GM21576 (cell line): ENCODE results near the gene TSPAN13.

Source experiments
- ATAC-seq: cut with Tn5 transposase; IDR thresholded peaks from one replicate; pipeline ENCODE4 v1.9.1; 2021; ENCODE audit warnings: mild to moderate bottlenecking, moderate library complexity; ENCODE audit not compliant: unreplicated experiment

TSPAN13 gene

DNA sequence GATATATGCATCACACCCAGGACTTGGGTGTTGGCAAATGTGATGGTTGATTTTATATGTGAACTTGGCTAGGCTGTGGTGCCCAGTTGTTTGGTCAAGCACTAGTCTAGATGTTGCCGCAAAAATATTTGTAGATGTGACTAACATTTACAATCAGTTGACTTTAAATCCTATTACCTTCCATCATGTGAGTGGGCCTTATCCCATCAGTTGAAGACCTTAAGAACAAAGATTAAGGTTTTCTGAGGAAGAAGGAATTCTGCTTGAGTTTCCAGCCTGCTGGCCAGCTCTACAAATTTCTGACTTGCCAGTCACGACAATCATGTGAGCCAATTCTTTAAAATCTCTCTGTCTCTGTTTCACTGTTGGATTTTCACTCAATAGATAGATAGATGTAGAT lies 20.3 kb downstream of the TSPAN13 start:
- ATAC-seq, result no peak

DNA sequence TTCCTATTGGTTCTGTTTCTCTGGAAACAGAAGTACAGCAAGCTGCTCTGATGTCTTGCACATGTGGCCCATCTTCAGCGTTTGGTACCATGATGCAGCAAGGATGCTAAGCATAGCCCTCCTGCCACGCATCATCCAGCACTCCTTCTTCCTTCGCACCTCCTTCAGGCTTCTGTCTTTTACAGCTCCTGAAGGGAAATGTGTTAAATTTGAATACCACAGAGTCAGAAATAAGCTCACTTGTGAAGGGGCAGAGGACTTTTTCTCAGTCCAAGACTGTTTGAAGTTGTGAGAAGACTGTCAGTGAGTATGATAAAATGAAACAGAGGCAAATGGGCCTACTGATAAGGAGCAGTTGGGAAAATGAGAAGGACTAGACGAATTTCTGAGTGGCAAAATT lies 20.7 kb downstream of the TSPAN13 start:
- no peak for ATAC-seq

DNA sequence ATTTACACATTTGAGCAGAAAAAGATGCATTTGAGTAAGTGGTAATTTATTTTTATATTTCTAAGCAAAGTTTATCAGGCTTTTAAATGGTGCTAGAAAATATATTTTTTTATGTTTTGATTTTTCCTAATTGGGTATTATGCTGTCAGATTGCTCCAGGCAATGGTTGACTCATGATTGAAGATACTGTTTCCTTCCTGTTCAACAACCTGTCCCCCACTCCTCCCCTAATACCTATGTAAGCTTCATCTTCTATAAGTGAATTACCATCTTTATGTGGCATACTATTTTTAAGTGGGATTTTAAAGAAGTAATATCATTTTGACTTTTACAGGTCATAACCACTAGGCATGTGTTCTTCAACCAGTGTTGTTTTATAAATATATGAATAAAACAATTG lies 21.4 kb downstream of the TSPAN13 start:
- no peak for ATAC-seq

DNA sequence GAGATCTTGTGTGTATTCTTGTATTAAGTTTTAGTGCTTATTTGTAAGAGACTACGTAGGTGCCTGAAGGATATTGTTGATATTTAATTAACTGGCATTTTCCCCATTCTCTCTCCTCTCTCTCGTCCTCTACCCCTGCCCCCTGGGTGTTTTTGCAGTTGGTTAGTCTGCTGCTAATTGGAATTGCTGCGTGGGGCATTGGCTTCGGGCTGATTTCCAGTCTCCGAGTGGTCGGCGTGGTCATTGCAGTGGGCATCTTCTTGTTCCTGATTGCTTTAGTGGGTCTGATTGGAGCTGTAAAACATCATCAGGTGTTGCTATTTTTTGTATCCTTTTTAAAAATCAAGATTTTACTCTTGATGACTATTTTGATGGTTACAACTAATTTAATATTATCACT lies 22.5 kb downstream of the TSPAN13 start:
- no peak for ATAC-seq

DNA sequence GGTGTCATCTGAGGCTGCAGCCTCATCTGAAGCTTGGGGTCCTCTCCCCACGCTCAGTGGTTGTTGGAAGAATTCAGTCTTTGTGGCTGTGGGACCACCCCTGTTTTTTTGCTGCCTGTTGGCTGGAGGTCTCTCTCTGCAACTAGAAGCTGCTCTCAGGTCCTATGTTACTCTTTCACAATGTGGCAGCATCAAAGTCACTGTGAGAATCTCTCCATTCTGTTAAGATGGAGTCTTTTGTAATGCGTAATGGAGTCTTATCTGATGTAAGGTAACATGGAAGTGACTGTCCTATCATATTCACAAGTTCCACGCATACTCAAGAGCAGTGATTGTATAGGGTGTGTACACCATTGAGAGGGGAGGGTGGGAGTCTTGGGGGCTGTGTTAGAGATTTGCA lies 24.9 kb downstream of the TSPAN13 start:
- ATAC-seq, result no peak

DNA sequence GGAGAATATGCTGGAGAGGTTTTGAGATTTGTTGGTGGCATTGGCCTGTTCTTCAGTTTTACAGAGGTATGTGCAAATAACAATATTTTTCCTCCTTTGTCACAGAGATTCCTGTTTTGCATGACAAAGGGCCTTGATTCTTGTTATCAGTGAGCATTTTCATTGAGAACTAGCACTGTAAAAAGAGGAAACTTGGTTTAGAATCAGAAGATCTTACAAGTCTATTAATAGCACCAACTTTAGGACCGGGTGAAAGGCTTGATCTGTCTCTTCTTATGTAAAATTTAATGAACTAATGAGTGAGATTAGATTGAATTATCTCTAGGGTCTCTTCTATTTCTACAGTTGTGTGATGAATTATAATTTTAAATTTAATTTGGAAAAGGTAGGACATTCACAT lies 25.5 kb downstream of the TSPAN13 start:
- no peak for ATAC-seq

DNA sequence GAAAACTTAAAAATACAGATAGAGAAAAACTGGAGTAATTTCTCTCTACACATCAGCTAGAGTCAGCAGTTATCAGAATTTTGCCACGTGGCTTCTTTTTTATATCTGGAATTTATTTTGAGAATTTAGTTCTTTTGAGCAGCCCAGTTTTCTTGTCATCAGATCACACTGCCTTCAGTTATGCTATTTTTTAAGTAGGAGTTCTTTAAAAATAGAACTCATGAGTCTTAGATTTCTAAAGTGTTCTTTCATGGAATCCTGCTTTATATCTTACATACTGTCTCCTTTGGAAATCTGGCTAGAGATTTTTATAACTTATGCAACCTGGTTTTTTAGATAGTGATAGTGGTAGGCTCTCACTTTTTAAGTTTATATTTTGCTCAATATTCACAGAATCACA lies 27.0 kb downstream of the TSPAN13 start:
- no peak for ATAC-seq

DNA sequence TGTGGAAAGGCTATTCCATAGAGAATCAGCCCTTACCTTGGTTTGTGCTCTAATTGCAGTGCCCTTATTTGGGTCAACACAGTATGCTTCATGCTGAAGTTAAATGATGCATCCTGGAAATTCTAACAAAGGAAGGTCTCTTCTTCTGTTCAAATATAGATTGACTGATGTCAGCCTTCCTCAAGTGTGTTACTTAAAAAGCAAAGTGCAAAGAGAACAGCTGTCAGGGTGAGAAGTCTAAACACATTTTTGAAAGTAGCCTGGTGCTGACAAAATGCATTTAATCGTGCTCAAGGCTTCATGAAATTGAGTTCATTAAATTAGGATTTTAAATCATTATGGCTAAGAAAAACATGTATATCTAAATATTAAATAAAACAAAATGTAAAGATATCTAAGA lies 31.8 kb downstream of the TSPAN13 start:
- ATAC-seq, result no peak

DNA sequence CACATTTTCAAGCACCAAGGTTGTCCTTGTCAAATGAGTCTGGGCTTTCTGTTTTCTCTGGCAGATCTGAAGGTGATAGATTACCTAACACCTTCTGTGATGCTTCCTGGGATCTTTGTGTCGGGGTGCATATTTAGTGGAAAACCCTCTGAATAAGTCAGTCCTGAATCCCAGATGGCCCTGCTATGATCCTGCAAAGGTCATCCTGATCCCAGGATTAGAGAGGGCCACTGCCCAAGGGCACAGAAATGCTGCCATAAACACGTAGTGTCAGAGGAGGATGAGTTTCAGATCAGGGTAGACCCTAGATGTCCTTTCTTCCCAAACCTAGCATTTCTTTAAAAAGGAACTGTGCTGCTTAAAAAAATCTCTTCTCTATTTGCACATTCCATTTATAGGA lies 32.3 kb downstream of the TSPAN13 start:
- no peak for ATAC-seq

DNA sequence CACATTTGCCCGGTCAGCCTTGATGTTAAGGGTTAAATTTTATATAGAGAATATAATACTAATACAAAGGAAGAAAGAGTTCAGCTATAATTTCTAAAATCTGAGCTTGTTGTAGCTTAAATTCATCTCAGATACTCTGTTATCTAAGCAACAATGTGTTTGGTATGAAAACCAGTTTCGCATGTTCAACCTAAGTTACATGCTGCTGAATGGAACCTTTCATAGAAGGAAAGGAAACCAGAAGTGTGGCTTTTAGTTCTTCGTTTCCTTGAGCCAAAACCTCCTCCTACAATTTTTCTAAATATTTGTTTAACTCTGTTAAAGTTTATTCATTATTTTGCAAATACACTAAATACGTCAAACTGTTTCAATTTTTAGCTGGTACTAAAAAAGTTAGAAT lies 32.7 kb downstream of the TSPAN13 start:
- no peak for ATAC-seq

DNA sequence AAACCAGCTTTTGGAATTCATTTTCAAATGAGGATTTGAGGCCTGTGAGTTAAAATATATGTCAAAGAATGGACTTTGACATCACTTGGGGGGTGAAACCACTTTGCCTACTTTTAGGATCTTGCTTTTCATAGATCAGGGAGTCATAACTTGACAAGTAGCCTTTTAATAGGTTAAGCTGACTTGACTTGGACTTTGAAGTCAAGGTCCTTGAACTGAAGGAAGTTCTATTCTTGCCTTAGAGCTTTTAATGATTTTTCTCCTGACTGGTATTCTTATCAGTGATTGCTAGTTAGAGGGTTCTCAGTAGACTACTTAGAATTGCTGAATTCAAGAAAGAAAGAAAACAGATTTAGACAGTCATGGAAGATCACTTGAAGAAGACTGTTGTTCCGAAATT lies 33.6 kb downstream of the TSPAN13 start:
- no peak for ATAC-seq

DNA sequence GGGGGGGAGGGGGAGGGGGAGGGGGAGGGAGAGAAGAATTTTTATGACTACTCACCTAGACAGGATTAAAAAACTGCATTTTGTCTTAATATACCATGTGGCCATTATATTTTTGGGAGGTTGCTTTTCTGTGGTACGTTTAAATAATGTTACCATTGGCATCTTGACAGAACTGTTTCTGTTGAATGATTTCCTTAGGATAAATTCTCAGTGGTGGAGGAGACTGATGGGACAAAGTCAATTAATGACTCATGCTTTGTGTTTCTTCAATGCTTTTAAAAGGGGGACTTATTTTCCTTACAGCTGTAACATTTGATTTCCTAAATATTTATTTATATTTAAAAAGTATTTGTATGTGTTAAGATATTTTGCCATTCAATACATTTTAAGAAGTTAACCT lies 37.5 kb downstream of the TSPAN13 start:
- no peak for ATAC-seq

DNA sequence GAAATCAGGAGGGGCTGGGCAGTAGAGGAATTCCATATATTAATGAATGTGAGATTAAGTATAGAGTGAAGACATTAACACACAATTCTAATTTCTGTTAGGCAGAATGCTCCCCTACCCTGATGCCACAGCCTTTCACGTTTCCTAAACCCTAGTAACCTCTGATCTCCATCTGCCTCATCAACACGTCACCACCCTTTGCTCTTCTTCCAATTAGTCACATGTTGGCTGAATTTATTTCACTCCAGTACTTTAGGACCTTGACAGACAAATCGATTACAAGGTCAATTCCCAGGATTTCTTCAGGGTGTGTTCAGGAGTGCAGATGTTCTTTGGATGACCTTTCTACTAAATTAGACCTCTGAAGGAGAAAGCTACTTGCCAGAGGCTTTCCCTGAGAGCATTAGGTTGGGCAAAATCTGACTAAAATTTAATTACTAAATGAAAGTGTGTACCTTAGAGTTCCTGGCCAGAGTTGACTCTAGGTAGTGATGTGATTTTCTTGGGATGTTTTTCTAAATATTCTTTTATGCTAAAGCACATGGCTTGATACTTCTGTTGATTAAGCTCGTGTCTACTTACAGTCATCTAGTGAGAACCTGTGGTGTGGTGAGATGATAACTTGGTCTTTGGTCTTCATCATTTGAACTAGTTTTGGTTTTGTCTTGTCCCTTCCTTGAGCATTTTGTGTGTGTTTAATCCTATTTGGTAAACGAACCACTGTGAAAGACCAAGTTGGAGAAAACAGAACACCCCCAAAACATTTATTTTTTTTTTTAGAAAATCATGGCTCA lies 38.5 kb downstream of the TSPAN13 start:
- ATAC-seq, result no peak

DNA sequence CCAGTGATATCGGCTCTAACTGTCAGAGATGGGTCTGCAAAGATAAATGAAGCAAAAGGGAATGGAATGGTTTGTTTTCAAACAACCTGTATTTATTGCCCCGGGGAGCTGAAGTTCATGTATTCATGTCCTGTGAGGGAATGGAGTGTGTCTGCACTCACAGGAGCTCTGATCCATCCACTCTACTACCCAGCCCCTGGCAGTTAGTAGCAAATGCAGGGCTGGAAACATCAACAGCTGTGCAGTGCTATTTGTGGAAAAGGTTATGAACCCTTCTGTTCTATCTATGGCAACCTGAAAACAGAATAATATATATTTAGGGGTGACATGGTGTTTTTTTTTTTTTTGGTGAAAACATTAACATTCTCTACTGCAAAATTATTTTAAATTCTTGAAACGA lies 41.4 kb downstream of the TSPAN13 start:
- no peak for ATAC-seq

DNA sequence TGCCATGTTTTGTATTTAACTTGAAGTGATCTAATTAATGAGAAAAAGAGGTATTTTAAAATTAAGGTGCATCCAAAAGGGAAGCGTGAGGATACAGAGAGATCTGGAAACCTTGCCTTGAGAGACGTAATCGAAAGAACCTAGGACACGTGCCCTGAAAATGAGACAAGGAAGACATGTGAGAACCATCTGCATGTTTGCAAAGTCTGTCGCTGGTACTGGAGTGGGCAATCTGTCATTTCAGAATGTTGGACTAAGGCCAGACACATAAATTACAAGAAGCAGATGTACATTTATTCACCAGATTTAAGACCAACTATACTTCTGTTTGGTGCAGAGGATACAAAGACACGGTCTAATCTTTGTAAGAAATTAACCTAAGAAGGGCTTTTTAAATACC lies 42.1 kb downstream of the TSPAN13 start:
- no peak for ATAC-seq

DNA sequence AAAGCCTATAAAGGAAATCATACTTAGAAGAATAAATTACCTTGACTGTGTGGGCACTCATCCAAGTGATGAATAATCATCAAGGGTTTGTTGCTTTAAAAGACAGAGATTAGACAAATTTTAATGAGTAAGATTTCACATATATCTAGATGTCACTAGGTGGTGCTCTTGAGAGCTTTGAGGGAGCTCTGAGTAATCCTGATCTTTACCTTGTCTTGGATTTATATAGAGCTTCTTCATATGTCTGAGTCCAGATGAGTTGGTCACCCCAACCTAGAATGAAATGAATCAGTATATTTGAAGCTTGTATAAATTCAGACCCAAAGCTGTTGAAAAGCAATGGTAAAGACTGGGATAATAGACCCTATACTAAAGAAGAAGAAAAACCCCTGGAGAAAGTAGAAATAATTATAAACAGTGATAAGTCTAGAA lies 47.6 kb downstream of the TSPAN13 start:
- peak; percentile 62 for ATAC-seq

DNA sequence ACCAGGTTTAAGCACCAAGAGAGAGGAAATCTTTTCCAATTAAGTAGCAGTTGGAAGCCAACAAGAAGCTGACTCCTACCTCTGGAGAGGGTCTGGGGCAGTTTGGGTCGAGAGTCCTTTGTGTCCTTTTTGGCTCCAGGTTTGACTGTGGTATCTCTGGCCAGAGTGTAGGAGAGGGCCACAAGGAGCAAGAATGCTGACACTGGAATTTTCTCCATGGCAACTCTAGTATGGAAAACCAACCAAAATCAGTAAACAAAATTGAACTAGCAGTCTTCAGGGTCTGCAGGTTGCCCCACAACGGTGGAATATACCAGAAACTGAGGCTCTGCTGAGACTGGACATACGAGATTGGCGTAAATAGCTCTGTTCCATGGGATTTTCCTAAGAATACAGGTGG lies 48.0 kb downstream of the TSPAN13 start:
- no peak for ATAC-seq

DNA sequence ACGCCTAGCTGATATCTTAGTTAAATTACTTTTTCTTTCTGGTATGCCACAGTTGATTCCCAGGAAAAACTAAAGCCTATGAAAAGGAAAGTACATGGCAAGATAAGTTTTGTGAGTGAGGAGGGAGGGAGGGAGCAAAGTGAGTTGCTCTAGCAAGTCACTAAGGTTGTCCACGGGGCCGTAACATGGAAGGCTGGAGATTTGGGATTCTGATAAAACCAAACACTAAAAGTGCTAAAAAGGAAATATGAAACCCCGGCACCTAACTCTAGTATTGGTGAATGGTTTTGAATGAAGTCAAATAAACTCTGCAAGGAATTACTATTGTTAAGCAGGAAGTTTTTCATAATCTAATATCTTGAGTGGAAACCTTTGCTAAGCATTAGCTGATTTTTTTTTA lies 49.6 kb downstream of the TSPAN13 start:
- no peak for ATAC-seq

DNA sequence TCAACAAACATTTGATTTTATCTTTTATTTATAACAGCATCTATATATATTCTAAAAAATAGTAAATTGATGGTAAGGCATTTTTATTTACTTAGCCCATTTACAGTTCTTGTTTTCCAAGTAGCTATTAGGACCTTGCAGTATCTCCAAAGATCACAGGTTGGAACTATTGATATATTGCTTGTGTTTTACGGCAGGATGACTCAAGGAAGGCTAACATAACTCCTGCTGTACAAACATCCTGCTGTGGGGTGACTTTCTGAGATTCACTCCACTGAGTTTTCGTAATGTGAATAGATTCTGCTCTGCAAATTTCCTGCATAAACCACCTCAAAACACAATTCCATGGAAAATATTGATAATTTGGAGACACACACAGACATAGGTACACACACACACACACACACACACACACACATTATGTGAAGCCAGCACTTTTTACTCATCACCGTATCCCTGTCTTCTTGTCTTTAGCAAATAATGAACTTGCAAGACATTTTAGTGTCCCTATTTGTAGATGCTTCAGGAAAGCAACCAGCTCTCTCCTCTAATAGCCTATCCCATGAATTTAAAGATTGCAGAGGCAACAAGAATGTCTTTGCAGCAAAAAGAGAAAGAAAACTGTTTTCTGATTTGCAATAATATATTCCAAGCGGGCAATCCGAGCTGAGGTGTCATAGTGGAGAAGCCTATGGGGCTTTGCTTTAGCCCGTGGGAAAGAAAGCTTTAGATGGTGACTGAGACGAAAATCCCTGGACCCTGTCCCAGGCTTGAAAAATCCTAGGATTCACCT lies 50.5 kb downstream of the TSPAN13 start:
- ATAC-seq, result no peak

DNA sequence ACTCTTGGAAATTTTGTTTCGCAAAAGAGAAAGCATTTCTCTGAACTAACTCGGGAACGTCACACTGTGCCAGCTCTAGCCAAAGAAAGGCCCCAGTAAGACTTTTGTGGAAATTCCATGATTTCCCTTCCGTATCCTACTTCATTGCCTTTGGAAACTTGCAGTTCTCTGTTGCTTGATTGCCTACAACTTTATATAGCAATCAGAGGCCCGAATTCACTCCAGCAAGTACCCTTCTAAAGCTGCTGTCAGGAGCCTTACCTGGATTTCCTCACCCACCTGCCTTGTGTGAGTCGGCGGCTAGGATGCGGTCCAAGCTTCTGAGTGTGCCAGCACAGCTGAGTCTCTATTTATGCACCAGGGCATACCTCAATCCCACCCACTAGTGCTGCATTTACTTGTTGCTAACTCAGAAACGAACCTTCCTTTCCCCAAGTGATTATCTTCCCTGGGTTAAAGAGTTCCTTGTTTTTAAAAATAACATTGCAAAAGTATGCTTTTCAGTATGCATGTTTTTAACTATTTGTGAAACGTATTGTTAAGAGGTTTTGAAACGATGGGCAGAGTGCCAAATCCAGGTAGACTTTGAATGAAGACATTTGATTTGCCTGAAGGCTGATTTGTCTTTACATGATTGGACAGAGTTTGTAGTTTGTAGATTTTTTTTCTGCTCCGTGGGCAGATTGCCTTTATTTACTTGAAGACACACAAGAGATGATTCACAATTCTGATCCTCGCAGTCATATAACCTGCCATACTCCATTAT lies 51.3 kb downstream of the TSPAN13 start, which contains the start of gene AGR2:
Gene AGR2 (minus strand): TSS at position 326 of the 766 bp plus-strand sequence. CDS start 3,203 bp downstream, outside the sequence.
- ATAC-seq, result no peak

DNA sequence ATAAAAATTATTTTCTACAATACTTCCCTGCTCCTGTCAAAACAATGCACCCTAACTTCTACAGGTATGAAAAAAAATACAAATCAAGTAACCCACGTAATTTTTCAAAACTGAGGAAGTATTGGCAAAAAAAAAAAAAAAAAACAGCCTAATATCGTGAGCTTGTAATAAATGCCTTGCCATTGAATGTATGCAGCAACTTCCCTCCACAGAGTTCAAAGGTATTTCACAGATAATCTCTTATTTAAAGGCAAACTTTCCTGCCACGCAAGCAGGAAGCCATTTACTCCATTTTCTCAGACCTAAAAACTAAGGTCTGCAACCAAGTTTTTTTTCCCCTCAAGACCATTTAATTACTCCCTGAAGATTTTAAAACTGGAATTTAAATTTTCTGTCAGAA lies 51.9 kb downstream of the TSPAN13 start:
- ATAC-seq, result no peak

DNA sequence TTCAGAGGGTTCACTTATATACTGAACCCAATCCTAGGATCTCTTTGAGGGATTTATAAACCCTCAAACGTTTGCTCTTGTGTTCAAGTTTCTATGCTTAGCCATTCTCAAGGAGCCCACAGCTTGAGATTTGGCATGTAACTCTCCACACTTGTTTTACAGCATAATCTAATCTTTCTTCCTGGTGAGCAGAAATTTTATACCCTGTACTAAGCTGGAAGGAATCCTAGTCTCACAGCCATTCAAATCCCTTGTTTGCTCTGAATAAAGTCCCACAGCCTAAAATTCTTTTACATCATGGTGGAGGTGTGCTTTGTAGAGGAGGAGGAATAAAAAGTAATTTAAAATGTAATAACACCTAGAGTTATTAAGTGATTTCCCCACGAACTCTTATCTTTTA lies 56.6 kb downstream of the TSPAN13 start:
- ATAC-seq, result no peak
